Measurements from ENCODE around the gene MAP1A.
A peak's percentile ranks its signal among the peaks of the same experiment; 100 is the strongest.

Gene MAP1A

DNA sequence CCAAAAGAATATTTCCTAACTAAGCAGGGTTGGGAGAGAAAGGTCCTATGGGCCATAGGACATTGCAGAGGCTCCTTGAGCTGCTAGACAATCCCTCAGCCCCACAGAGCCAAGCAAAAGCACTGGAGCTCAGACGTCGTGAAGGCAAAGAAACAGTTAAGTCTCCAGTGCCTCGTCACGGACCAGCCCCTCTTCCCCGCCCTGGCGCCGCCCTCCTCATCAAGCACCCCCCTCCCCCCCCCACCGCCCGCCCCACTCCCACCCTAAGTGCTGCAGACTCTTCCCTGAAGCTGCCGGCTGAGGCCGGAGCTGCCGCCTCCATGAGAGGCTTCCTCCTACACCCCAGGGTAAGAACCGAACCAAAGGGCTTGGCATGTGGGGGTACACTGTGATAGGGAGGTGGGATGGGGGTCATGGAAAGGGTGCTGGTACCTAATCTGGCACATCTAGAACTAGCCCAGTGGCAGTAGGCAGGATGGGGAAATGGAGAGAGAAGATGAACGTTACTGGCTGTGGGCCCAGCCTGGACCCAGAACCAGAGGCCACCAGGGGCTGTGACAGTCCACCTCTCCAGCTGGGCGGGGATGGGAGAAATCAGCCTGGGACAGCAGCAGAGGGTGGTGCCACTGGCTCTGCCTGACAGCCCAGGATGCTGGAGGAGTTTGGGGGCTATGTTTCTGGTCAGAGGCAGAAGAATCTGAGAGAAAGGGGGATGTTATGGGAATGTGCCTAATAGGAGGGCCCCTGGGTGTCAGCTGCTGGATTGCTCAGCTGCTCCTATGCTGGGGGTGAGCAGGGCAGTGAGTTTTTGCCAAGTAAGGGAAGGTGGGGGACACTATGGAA lies at the start of gene MAP1A:
TSS of gene MAP1A (plus strand) at position 255 of the 843 bp plus-strand sequence. CDS start 3,866 bp downstream, outside the sequence.
- DNase-seq: no peak

DNA sequence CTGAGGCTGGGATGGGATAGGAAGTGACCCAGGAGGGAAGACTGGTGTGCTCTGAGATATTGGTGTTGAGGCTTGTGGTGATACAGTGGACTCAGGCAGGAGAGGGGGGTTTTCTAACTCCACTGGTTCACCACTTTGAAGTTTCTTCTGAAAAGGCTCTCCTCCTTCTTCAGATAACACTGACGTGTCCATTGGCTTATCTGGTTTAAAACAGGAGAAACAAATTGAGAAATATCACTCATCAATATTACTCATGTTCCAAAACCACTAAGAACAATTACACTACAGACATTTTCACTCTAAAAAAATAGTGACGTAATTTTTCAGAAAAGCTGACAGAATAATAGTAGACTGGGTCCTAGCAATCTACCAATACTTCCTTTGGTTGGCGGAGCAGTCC lies 47.5 kb upstream of the MAP1A start:
- no peak for DNase-seq

DNA sequence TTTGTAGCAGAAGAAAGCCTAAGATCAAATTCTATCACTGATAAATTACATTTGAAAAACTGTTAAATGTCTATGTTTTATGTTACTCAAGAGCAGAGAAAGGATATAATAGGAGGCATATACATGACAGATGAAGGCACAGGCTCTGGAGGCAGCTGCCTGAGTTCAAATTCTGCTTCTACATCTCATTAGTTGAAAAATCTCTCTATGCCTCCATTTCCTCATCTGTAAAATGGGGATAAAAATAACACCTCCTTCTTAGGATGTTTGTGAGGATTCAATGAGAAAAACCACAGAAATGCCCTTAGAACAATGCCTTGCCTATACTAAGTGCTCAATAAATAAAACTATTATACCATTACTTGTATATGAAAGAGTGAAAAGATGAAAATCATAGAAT lies 45.4 kb upstream of the MAP1A start:
- DNase-seq: no peak

DNA sequence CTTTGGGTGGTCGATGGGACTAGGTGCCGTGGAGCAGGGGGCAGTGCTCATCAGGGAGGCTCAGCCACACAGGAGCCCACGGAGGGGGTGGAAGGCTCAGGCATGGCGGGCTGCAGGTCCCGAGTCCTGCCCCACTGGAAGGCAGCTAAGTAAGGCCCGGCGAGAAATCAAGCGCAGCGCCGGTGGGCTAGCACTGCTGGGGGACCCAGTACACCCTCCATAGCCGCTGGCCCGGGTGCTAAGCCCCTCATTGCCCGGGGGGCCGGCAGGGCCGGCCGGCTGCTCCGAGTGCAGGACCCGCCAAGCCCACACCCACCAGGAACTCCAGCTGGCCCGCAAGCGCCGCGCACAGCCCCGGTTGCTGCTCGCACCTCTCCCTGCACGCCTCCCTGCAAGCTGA lies 43.5 kb upstream of the MAP1A start:
- no peak for DNase-seq

DNA sequence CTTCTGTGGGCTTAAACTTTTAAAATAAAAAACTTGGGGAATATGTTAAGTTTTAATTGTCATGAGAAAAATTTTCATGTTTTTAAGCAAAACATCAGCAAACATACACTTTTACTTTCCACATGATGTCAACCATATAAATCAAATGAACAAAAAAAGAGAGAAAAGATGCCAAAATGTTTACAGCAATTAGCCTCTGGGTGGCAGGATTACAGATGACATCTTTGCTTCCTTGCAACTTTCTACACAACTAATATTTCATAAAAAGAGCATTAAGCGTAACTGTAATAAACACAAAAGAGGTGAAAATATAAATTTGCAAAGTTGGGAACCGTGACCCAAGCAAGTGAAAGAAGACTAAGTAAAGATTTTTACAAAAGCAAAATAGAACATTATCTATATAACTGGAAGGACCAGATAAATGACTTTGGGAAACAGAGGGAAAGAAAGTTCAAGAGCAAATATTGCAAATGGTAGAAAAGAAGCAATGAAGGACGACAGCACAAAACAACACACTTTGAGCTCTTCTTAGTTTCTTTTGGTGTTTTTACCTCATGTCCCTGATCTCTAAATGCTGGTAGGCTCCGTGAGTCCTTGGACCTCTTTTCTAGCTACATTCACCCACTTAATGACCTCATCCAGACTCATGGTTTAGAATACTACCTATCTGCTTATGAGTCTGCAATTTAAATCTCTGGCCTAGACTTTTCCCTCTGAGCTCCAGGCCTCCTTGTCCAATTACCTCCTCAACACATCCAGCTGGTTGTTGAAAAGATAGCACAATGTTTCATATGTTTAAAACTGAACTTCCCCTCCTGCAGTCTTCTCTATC lies 33.9 kb upstream of the MAP1A start:
- no peak for DNase-seq

DNA sequence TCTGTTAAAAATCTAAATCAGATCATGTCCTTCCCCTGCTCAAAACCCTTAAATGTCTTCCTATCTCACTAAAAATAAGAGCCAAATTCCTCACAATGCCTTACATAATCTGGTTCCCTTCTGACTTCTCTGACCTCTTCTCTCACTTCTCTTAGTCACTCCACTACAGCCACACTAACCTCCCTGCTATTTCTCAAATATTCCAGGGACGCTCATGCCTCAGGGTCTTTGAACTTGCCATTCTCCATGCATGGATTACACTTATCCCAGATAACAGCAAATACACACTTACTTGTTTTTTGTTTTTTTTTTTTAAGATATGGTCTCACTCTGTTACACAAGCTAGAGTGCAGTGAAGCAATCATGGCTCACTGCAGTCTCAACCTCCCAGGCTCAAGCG lies 33.0 kb upstream of the MAP1A start:
- no peak for DNase-seq

DNA sequence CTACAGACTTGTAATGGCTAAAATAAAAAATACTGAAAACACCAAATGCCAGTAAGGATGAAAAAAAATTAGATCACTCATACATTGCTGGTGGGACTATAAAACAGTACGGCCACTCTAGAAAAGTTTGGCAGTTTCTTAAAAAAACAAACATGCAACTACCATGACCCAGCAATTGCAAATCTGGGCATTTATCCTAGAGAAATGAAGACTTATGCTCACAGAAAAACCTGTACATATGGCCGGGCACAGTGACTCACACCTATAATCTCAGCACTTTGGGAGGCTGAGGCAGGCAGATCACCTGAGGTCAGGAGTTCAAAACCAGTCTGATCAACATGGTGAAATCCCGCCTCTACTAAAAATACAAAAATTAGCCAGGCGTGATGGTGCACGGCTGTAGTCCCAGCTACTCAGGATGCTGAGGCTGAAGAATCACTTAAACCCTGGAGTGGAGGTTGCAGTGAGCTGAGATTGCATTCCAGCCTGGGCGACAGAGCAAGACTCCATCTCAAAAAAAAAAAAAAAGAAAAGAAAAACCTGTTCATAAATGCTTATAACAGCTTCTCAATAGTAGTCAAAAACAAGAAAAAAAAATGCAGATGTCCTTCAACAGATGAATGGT lies 30.0 kb upstream of the MAP1A start:
- DNase-seq: no peak

DNA sequence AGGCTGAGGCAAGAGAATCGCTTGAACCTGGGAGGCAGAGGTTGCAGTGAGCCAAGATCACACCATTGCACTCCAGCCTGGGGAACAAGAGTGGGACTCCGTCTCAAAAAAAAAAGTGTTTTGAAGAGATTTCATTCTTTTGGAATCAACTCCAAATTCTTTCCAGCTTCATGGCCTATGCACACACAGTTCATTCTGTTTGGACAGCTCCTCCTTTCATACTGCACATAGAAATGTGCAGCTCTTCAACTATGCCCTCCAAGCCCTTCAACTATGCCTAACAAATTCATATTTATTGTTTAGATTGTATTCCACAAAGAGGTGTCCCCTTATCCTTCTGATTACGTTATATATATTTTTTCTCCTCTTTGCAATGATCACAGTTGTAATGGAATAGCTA lies 28.6 kb upstream of the MAP1A start:
- no peak for DNase-seq

DNA sequence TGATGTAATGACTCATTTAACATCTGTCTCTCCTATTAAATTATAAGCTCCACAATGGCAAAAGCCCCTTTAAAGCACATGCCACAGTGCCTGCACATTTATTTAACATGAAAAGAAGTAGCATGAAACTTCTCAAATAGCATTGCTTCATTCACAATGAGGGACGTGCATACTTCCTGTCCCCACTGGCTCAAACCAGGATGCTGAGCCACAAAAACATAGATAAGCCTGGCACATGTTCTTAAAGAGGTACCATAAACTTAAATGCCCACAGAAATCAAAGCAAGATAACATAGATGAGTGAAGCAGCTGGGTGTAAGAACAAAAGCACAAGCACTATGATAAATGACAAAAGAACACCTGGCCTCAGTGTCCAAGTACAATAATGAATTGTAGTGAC lies 28.2 kb upstream of the MAP1A start:
- DNase-seq: no peak

DNA sequence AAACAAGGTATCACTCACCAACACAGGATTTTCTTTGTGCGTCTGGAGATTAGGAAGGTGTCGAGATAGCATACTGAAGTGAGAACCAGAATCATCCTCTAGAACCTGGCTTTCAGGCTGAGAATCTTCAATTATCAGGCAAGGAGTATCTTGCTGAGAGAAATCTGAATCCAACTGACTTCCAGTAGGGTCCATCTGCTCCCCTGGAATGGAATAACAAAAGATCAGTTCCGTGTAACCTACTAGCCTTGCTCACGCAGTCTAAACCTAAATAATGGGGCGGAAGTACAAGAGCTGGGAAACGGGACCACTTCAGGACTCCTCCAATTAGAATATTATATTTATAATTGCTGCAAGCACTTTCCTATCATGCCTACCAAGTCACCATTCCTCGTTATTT lies 25.1 kb upstream of the MAP1A start:
- no peak for DNase-seq

DNA sequence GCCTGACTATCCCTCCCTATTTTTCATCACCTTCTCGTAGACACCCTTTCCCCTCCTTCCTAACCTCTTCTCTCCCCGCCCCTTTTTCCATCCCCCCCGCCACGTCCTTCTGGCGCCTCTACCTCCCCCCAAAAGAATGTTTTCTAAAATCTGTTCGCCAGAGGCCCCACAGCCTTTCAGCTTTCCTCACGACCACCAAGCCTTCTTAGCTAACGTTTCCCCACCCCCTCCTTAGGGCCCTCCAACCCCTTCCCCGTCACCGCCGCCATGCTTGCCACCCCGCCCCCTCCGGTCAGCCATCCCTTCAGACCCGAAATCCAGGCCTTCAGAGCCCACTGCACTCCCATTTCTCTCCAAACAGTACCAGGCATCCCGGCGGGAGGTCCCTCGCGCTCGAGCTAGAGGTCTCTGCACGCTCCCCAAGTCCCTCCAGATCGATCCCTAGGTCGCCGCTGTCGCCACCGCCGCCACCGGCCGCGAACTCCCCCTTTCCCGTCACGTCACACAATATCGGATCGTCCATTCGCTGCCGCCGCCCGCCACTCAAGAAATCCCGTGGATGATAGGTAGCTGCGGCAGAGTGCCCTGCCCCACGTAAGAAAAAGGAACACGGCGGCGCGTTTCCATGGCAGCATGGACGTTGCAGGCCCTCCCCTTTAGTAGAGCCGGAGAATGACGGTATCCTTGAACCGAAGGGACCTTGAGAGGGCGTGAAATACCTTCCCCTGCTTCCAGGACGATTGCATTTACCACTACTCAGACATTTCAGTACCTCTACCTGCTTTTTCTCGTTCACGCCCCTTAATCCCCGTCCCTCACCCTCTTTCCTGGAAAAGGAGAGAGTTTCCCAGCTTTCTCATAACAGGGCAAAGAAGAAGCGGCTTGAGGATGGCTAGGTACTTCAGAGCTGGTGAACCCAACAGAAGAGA lies 24.5 kb upstream of the MAP1A start, which contains the start of gene TP53BP1:
TSS of gene TP53BP1 (minus strand) at position 484 of the 929 bp plus-strand sequence. CDS start at position 371, 113 bp downstream.
- peak; percentile 90 for DNase-seq

DNA sequence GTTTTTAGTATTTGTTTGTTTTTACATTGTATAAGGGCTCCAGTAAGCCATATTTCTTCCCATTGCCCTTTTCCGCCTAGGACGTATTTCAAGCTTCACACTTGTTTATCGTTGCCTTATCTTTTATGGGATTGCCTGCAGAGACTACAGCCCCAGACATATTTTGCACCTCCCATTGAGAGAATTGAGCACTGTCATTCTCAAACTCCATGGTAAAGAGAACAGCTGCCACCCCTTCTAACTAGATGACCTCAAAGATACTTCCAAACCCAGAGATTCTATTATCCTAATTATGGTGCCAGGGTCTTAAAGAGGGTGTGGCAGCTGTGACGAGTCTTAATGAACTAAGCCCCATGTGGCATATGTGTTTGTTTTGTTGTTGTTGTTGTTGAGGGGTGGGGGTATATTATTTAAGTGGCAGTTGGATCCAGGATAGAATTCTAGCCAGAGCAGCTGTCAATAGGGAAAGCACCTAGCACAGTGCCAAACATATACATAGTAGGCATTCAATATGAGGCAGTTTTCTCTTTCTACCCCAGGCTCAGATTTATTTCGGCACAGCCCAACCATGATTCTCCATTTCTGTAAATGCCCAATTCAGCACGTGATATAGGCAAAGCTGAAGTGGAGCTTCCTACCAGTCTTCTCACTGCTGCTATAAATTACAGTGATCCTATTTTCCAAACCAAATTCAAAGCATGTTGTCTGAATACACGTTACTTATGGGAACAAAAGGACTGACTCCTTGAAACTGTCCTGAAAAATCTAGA lies 23.5 kb upstream of the MAP1A start:
- DNase-seq: no peak

DNA sequence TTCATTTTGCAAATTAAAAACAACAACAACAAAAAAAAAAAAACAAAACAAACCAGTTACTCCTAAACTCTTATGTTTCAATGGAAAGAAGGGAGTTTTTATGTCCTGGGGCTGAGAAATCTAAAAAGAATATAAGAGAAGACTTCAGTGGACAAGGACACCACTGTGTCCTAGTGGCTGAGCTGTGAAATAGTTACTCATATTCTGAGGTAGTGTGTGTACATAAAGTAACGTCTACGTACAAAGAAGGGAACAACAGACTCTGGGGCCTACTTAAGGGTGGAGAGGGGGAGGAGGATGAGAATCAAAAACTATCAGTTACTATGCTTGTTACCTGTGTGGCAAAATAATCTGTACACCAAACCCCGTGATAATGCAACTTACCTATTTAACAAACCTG lies 18.4 kb upstream of the MAP1A start:
- DNase-seq: no peak

DNA sequence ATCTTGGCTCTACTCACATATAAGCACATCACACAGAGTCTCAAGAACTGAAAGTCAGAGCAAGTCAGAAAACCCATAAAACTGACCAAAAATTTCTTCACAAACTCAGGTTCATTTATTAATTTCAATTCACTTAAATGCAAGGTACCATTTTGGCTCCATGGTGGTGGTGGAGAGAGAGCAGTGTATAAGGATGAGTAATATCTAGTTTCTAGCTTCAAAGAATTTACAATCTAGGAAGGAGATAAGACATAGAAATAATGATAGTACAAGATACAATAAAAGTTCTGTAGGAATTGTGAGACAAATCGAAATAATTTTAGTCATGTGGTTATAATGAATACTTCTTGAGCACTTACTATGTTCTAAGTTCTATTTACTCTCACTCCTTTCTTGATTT lies 17.8 kb upstream of the MAP1A start:
- no peak for DNase-seq

DNA sequence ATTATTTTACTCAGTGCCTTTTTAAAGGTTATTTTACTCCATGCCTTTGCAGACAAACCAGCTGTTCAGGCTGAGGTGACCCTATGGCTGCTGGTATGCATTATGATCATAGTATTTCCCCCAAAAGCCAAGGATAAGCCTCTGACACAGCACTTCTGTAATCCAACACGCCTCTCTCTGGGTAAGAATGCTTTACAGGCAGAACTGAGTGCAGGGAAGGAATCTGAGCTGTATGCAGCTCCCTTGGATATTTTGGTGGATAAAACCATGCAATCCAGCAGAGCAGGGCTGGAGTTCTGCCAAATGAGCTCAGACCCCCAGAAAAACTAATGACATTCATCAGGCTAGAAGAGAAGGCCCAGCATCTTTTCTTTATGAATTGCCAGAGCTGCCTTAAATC lies 11.7 kb upstream of the MAP1A start:
- no peak for DNase-seq

DNA sequence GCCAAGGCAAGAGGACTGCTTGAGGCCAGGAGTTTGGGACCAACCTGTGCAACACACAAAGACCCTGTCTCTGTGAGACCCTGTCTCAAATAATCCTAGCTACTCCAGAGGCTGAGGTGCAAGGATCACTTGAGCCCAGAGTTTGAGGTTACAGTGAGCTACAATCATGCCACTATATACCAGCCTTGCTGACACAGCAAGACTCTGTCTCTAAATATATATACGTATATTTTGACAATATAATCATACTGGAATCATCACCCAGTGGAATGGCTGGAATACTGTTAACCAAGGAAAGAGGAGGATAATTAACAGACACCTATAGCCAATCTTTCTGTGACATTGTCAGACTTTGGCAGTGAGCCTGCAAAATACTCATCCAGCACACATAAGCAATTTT lies 9.0 kb upstream of the MAP1A start:
- no peak for DNase-seq

DNA sequence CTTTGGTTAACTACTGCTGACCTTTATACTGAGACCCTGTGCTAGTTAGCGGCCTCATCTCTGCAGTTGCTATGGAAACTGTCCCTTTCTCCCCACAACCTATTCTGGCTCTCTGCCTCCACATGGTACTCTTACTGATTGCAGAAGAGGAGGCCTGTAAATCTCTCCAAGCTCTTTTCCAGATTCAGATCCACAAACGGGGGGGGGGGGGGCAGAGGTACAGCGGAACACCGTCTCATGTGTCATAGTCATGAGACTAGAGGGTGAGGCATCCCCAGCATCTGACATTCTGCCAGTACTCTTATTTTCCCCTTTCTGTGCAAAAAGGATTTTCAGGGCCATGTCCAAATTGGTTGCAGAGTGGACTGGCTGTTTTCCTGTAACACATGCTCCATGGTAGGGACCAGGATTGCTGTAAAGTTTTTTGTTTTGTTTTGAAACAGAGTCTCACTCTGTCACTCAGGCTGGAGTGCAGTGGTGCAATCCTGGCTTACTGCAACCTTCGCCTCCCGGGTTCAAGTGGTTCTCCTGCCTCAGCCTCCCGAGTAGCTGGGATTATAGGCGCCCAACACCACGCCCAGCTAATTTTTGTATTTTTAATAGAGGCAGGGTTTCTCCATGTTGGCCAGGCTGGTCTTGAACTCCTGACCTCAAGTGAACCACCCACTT lies 8.3 kb upstream of the MAP1A start:
- no peak for DNase-seq

DNA sequence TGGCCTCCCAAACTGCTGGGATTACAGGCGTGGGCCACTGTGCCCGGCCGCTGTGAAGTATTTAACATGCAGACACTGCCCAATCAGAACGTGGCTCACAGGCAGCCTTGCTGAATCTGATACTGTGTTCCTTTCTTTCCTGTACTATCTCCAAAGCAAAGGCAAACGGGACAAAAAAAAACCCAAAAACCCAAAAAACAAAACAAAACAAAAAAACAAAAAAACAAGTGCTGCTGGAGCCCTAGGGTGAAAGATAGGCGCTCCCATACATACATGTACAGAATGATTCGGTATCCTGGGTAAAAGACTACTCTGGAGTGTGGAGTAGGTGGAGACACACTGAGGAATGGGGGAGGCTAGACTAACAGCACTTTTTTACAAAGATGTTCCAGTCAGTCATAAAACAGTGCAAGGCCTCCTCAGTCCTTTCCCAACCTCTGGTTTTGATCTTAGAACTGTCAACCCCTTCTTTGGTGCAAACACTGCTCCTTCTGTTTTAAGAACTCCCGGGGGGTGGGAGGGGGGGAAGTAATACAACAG lies 7.7 kb upstream of the MAP1A start:
- no peak for DNase-seq

DNA sequence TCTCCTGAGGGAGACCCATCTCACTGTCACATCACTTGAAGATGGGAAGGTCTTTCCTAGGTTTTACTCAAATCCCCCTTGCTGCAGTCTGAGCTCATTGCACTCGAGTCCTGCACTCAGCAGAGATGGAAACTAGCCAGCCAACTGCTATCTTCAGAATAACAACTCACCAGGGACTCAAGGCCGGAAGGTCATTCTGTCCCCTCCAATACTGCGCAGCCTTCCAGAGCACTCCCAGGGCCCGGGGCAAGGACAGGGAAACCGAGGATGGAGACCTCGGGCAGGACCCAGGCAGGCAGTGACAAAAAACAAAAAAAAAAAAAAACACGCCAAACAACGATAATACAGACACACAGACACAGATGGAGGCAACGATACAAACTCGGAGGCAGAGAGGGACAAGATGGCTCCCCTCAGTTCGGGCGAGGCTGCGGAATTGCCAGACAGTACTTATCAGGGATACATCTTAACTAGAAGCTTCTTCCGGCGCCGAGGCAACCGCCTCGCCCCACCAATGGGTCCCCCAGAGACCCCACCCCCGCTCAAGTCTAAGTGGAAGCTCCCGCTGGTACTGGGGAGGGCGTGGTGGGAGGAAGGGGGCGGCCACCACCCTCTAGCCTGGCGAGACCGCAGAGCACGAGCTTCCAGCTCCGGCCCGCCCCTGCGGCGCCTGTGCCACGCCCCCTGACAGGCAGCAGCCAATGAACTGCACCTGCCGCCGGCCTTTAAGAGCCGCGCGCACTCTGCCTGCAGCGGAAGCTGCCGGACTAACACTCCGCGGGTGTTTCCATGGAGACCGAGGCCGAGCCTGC lies 7.0 kb upstream of the MAP1A start:
- DNase-seq: peak; percentile 97
